Measurements from ENCODE around the gene TTC34. TPM values are rescaled to one million over a fixed set of nuclear protein-coding genes. Genes with fewer than 3 reads are reported as not detected.

The TTC34 gene
- total RNA-seq, 2 donors from 2014 or later: under 0.01 to 0.52 TPM

GRCh38 chr1:2612591-2613365 is 188.7 kb downstream of the TTC34 start:
- Histone ChIP-seq H3K9me3 (no peaks in the 10 kb centered on the region), H3K4me1 (no peaks in the 10 kb centered on the region), H3K4me3 (no peak overlapping the region), H3K36me3 (replicated peaks in 1 of 2; ENCODE audit: insufficient read depth in 1 of 2, low read depth in 2 of 2) (no peaks in the 10 kb centered on the region), H3K27ac (no peak overlapping the region), H3K27me3 (no peaks in the 10 kb centered on the region)
- TF ChIP-seq POLR2A (IDR thresholded peaks at IDR 0.05) (no peak), CTCF (IDR thresholded peaks at IDR 0.05) (no peak)
- no peak for DNase-seq
- intact Hi-C loops (cut with DNase I): no loop called here
- 80 to 83% methylated on average over 7 to 11 of the region's 11 CpGs for WGBS, 2 donors
- no peak for ATAC-seq

- ATAC-seq (no peak), DNase-seq (no peak)
- Histone ChIP-seq H3K36me3 (replicated peaks in 1 of 2; ENCODE audit: insufficient read depth in 1 of 2, low read depth in 2 of 2) (no peaks in the 10 kb centered on the region), H3K4me1 (no peaks in the 10 kb centered on the region), H3K4me3 (no peak overlapping the region), H3K9me3 (no peaks in the 10 kb centered on the region), H3K27ac (no peak overlapping the region), H3K27me3 (no peaks in the 10 kb centered on the region)
- intact Hi-C loops (cut with DNase I): no loop called here
- 81 to 100% methylated on average over 1 to 18 of the region's 19 CpGs for WGBS, 2 donors
- TF ChIP-seq POLR2A (IDR thresholded peaks at IDR 0.05): no peak
Observed at GRCh38 chr1:2611621-2612437, 189.7 kb downstream of the TTC34 start.

GRCh38 chr1:2611031-2611501 is 190.4 kb downstream of the TTC34 start:
- intact Hi-C loops (cut with DNase I): no loop called here
- Histone ChIP-seq H3K4me1 (no peaks in the 10 kb centered on the region), H3K4me3 (no peak overlapping the region), H3K27ac (no peak overlapping the region), H3K36me3 (replicated peaks in 1 of 2; ENCODE audit: insufficient read depth in 1 of 2, low read depth in 2 of 2) (no peaks in the 10 kb centered on the region), H3K9me3 (no peaks in the 10 kb centered on the region), H3K27me3 (no peaks in the 10 kb centered on the region)
- DNase-seq (peak in 2 of 4 donors; percentile 24 to 32), ATAC-seq (peak; percentile 47)
- TF ChIP-seq CTCF (IDR thresholded peaks at IDR 0.05) (no peak), POLR2A (IDR thresholded peaks at IDR 0.05) (no peak)
- WGBS, 2 donors: 18 to 38% methylated on average over 5 to 24 of the region's 24 CpGs

- H3K4me1 ChIP-seq: no peaks in the 10 kb centered on the region
- no peak overlapping the region for H3K4me3 ChIP-seq
- WGBS, 2 donors: 64 to 70% methylated on average over 12 to 21 of the region's 21 CpGs
- H3K27ac ChIP-seq: no peak overlapping the region
- ATAC-seq (no peak), DNase-seq (peak in 1 of 4 donors; percentile 20)
- no peaks in the 10 kb centered on the region for H3K36me3 ChIP-seq (replicated peaks in 1 of 2; ENCODE audit: insufficient read depth in 1 of 2, low read depth in 2 of 2)
- no peaks in the 10 kb centered on the region for H3K9me3 ChIP-seq
- intact Hi-C loops (cut with DNase I): no loop called here
- no peaks in the 10 kb centered on the region for H3K27me3 ChIP-seq
- no peak for TF ChIP-seq CTCF (IDR thresholded peaks at IDR 0.05)
- TF ChIP-seq POLR2A (IDR thresholded peaks at IDR 0.05): no peak
Observed at GRCh38 chr1:2610036-2610959, 191.2 kb downstream of the TTC34 start.
